H1 (cell line): ENCODE data around the gene TMPRSS11F. TPM values are rescaled to one million over a fixed set of nuclear protein-coding genes. Genes with fewer than 3 reads are reported as not detected.

Experiments used
- polyA plus RNA-seq, 7 experiments: library from polyadenylated mRNA; depleted of rRNA in 3 of 7; stranded (reverse) in 5 of 7; unstranded in 2 of 7; fragments of >200 nt in 5 of 7; fragments of 200-250 nt in 2 of 7; gene quantifications; 1 replicate in 5 of 7; 2 replicates in 1 of 7; 4 replicates in 1 of 7; pipeline versions ENCODE4 v1.2.1 to v1.2.3, GENCODE V29; 2011 to 2013; ENCODE audit warnings: missing spikeins in 2 of 7, mixed read lengths in 2 of 7
- small RNA-seq: library from polyadenylated mRNA; stranded (forward); fragments of <200 nt; extraction: miRNeasy Mini kit (QIAGEN cat#:217004); gene quantifications from one replicate; pipeline ENCODE3, GENCODE V24; 2013; ENCODE audit not compliant: insufficient read depth
- total RNA-seq: library from RNA; stranded (reverse); fragmentation: NEBNext Ultra II Directional; extraction: Animal tissue kit (Norgen Biotek cat#: 25700); gene quantifications from 2 replicates; pipeline ENCODE4 v1.2.1, GENCODE V29; 2021

The TMPRSS11F gene
- total and polyA plus RNA-seq, 2 of the 8 experiments (the other 6 are each of a cell fraction or from before 2014, with no cell fraction given): not detected

Small RNAs within 50 kb of the gene (small RNA-seq; reads per million reads assigned to genes)
- not detected for gene RNU6-95P

Other genes with a start within 250 kb of the TMPRSS11F start
- not detected in 2 replicates for gene TMPRSS11D, start 245.9 kb downstream of the TMPRSS11F start, total RNA-seq
- not detected in 2 replicates for gene TMPRSS11D, start 245.9 kb downstream of the TMPRSS11F start, polyA plus RNA-seq (2011; rRNA removed)
- gene TMPRSS11A, start 166.4 kb downstream of the TMPRSS11F start, total RNA-seq: not detected in 2 replicates
- gene TMPRSS11A, start 166.4 kb downstream of the TMPRSS11F start, polyA plus RNA-seq (2011; rRNA removed): not detected in 2 replicates
- gene TMPRSS11B, start 115.8 kb upstream of the TMPRSS11F start, total RNA-seq: not detected in 2 replicates
- gene TMPRSS11B, start 115.8 kb upstream of the TMPRSS11F start, polyA plus RNA-seq (2011; rRNA removed): not detected in 2 replicates
- 89.5 and 94.5 TPM in 2 replicates for gene YTHDC1, start 220.2 kb upstream of the TMPRSS11F start, total RNA-seq
- 25.7 and 30.8 TPM in 2 replicates for gene YTHDC1, start 220.2 kb upstream of the TMPRSS11F start, polyA plus RNA-seq (2011; rRNA removed)